LNCaP clone FGC (cell line): ENCODE data around the gene TBPL2.

Source experiments
- DNase-seq: peaks from one replicate; pipeline ENCODE4 v3.0.0-alpha.2; 2011; ENCODE audit warnings: low read depth
- H3K4me3 ChIP-seq: 2 replicates; pipeline ENCODE4 v1.5.1; 2011; ENCODE audit warnings: mild to moderate bottlenecking, low read depth, low read length, control low read depth
- TF ChIP-seq, protein P1 (sequence below): IDR thresholded peaks from 2 replicates; pipeline ENCODE4 v1.5.1; 2012; ENCODE audit warnings: mild to moderate bottlenecking; ENCODE audit not compliant: control insufficient read depth, insufficient read depth; ENCODE audit errors: extremely low read depth

The TBPL2 gene

DNA sequence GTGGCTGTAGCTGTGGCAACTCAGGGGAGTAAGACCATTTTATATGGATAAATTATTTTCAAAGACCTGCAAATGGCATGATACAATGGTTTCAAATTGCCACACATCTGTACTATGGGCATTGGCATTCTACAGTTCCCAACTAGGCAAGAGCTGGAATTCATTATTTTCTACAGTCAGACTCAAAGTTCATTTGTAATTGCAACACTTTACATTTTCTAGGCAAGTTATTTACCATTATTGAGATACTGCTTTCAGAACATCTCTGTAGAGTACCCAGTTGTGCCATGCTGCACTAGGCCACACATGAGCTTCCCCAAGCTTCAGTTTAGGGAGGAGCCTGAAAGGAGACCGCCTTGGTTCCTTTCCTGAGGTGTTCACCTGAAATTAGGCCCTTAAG is 20.8 kb downstream of the TBPL2 start:
- no peak overlapping the region for H3K4me3 ChIP-seq
- DNase-seq, result no peak
- TF ChIP-seq, protein P1, sequence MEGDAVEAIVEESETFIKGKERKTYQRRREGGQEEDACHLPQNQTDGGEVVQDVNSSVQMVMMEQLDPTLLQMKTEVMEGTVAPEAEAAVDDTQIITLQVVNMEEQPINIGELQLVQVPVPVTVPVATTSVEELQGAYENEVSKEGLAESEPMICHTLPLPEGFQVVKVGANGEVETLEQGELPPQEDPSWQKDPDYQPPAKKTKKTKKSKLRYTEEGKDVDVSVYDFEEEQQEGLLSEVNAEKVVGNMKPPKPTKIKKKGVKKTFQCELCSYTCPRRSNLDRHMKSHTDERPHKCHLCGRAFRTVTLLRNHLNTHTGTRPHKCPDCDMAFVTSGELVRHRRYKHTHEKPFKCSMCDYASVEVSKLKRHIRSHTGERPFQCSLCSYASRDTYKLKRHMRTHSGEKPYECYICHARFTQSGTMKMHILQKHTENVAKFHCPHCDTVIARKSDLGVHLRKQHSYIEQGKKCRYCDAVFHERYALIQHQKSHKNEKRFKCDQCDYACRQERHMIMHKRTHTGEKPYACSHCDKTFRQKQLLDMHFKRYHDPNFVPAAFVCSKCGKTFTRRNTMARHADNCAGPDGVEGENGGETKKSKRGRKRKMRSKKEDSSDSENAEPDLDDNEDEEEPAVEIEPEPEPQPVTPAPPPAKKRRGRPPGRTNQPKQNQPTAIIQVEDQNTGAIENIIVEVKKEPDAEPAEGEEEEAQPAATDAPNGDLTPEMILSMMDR, result no peak

DNA sequence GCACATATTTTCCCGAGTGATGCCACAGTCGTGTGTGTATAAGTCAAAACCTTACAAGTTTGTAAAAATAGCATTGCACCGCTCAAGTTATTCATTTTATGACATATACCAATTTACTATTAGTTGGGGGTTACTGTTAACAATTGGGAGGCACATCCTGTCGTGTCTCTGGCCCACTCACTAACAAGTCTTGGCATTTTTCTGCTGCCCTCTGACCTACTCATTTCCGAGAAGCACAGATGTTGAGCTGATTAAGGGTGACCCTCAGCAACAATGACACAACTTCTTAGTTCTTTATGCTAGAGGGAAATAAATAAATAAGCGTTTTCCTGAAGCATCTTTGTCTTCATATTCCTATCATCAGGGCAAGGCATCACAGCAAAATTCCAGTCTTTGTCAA is 22.0 kb downstream of the TBPL2 start:
- H3K4me3 ChIP-seq, result no peak overlapping the region
- TF ChIP-seq, protein P1, result no peak
- no peak for DNase-seq

DNA sequence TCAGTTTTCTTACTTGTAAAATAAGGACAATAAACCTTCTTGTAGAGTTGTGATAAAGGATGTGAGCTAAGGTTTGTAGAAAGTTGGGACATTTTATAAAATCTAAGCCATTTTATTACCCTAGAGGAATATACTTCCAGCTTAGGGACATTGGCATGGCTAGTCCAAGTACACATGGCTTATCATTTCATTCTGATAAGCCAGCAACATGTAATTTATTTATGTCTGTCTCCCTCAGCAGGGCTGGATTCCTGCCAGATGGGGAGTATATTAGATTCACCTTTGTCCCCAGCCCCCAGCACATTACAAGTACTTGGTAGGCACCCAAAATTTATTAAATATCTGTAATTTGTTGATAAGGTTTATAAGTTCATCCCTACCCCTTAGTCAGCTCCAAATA is 22.5 kb downstream of the TBPL2 start:
- TF ChIP-seq, protein P1, result no peak
- DNase-seq, result no peak
- H3K4me3 ChIP-seq, result no peak overlapping the region

DNA sequence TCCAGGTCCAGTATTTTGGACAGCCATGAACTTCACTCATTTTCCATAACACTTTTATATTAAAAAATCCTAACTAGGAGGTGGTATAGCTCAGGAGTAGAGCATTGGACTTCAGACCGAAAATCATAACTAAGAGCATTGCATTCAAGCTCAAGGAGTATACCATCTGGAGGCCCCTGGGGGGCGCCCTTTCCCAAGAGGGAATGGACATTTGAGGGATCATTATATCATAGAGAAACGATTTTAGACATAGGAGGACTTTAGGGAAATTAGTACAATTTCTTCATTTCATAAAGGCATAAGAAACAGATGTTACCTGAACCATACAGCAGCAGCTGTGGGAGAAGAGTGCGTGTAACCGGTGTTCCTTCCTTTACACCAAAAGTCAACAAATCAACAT is 23.6 kb downstream of the TBPL2 start:
- H3K4me3 ChIP-seq, result no peak overlapping the region
- TF ChIP-seq, protein P1, result 0 out of 2 replicates have a peak, but pooled peaks have one; percentile 14
- DNase-seq, result no peak

DNA sequence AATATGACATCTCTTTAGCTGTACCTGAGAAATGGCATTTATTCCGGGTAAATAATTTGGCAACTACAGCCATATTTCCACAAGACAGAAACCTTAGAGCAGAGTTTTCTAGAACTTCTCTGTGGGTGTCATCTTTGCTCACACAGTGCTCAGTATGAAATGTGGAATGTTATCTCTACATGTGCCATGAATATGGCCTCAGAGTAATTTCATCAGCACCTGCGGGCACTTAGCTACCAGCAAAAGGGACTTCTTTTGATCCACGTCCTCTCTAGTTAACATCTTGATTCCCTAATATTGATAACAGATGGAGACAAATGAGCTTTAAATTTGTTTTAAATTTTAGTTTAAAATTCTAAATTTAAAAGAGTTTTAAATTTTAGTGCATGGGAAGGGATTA is 25.9 kb downstream of the TBPL2 start:
- H3K4me3 ChIP-seq, result no peak overlapping the region
- TF ChIP-seq, protein P1, result no peak
- no peak for DNase-seq

DNA sequence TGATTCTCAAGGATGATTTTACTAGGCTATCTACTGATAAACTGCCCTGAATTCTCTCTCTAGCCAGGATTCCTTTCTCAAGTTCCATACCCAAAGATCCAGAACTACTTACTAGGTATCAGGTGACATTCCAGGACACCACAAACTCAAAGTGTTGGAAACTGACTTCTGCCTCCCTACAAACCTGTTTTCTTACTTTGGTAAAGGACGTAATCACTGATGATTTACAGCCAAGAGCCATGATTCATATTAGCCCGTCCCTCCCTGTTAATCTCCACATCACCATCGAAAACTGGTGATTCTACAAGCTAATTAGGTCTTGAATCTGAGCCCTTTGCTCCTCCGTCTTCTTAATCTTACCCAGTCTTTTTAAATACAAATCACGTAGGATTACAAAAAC is 27.7 kb downstream of the TBPL2 start:
- TF ChIP-seq, protein P1, result no peak
- no peak for DNase-seq
- H3K4me3 ChIP-seq, result no peak overlapping the region

DNA sequence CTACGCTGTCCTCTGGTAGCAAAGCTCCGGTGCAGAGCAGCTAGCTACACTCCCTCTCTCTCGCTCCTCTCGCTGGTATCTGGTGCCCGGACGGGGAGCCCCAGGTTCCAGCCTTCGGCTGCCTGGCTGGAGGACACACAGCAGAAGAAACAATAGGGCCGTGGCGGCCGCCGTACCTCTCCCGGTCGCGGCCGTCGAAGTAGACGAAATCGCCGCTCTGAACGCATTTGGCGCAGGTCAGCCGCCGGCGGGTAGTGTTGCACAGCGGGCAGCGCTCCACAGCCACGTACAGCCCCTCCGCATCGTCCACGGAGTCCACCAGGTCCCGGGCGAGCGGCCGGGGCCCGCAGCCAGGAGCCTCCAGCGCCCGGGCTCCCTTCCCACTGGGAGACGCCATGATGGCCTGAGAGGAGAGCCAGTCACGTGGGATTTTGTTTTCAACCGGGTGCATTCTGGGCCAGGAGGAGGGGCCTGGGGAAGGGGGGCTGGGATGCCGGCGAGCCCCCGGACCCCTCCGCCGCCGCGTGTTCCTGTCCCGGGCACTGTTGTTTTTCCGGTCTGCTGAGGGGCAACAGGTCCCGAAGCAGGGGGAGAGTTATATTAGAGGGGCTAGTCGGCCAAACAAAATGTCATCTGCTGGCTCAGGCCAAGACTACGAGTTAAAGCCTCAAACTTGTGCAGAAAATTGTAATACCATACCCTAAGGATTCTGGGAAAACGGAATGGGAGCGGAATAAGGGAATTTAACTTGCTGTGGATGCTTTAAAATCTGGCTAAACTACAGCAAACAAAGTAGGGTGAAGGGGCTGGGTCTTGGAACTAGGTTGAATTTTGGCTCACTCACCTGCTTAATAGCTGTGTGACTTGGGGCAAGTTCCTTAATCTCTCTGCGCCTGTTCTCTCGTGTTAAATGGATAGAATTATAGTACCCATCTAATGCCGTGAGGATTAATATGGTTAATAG is 28.7 kb downstream of the TBPL2 start, which contains the start of gene ATG14:
Gene ATG14, minus strand, starts transcription at position 405 of the 964 bp plus-strand sequence. Its CDS starts 8 bp downstream, at position 397.
- DNase-seq, result peak; percentile 57
- peak within 1 kb of the TSS; percentile 86 for H3K4me3 ChIP-seq
- TF ChIP-seq, protein P1, result no peak
